Mucosa of descending colon (tissue), 3 donors: ENCODE data around the gene OCEL1. TPM values are rescaled to one million over a fixed set of nuclear protein-coding genes. Genes with fewer than 3 reads are reported as not detected.

Experiments
- ATAC-seq: fragments of 200-7000 bp; cut with Tn5 transposase; one replicate; pipeline ENCODE4 v1.9.1; 2020; ENCODE audit warnings: mild to moderate bottlenecking, moderate library complexity
- DNase-seq, 3 donors: peaks; one replicate each; pipeline ENCODE4 v3.0.0-alpha.2; 2020
- H3K36me3 ChIP-seq: fragments of 200-600 bp; one replicate; pipeline ENCODE4 v1.8.0; 2021; ENCODE audit warnings: low read depth, mild to moderate bottlenecking
- H3K4me1 ChIP-seq: fragments of 200-600 bp; one replicate; pipeline ENCODE4 v1.8.0; 2021; ENCODE audit warnings: low read depth, mild to moderate bottlenecking
- H3K4me3 ChIP-seq: fragments of 200-600 bp; one replicate; pipeline ENCODE4 v1.8.0; 2021; ENCODE audit warnings: mild to moderate bottlenecking
- H3K9me3 ChIP-seq: fragments of 200-600 bp; one replicate; pipeline ENCODE4 v1.8.0; 2021; ENCODE audit warnings: mild to moderate bottlenecking
- intact Hi-C, 2 donors: fragments of 100-400 bp; cut with DNase I in 1 of 2; cut with micrococcal nuclease in 1 of 2; formaldehyde crosslinking; loops; one replicate each; pipeline versions ENCODE4 v1.11.0 to v1.11.1; 2022; cut with DNase I, micrococcal nuclease
- total RNA-seq, 3 donors: library from RNA; stranded (reverse); fragmentation: NEBNext Ultra II Directional in 2 of 3; extraction: Animal tissue kit (Norgen Biotek cat#: 25700) in 2 of 3; gene quantifications; one replicate each; pipeline versions ENCODE4 v1.2.1 to v1.2.4, GENCODE V29; 2021 to 2023
- TF ChIP-seq, protein P1 (sequence below): fragments of 200-600 bp; IDR thresholded peaks from one replicate; pipeline ENCODE4 v1.8.0; 2022; ENCODE audit warnings: antibody characterized with exemption, mild to moderate bottlenecking
- donor health status: DM: no; HTN: no; CAD: no; lungs with moderate emphysema.
- donor health status: DM: no; HTN: no; CAD: no.
- donor health status: DM: no; HTN: yes; CAD: no.

Gene OCEL1
- total RNA-seq, 3 donors from 2014 or later, result 38.1 to 105 (median 58.4) TPM

DNA sequence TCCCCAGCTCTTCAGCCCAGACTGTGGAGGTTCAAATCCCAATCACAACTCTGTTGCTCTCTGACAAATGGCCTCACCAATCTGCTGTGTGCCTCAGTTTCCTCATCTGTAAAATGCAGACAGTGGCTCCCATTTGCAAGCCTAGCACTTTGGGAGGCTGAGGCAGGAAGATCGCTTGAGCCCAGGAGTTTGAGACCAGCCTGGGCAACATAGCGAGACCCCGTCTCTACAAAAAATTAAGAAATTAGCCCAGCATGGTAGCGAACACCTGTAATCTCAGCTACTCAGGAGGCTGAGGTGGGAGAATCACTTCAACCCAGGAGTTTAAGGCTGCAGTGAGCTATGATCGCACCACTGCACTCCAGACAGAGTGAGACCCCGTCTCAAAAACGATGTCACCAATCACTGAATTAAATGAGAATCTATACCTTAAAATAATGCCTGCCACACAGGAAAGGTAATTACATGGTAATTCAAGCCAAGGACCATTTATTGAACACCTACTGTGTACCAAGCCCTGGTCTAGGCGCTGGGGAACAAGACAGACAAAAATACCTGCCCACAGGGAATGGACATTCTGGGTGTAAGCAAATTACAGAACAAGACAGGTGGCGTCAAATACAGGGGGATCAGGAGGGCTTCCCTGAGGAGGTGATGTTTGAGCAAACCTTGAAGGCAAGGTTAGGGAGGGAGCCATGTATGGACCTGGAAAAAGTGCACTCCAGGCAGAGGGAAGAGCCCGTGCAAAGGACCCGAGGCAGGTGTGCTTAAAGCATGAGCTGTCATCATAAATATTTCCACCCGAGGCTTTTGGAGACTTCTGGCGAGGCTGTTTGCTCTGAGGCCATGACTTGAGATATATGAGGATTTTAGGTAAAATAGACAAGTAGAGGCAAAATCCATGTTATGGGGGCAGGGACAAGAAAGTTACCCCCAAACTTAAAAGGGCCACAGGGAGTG lies 12.0 kb downstream of the OCEL1 start:
- no peak for ATAC-seq

DNA sequence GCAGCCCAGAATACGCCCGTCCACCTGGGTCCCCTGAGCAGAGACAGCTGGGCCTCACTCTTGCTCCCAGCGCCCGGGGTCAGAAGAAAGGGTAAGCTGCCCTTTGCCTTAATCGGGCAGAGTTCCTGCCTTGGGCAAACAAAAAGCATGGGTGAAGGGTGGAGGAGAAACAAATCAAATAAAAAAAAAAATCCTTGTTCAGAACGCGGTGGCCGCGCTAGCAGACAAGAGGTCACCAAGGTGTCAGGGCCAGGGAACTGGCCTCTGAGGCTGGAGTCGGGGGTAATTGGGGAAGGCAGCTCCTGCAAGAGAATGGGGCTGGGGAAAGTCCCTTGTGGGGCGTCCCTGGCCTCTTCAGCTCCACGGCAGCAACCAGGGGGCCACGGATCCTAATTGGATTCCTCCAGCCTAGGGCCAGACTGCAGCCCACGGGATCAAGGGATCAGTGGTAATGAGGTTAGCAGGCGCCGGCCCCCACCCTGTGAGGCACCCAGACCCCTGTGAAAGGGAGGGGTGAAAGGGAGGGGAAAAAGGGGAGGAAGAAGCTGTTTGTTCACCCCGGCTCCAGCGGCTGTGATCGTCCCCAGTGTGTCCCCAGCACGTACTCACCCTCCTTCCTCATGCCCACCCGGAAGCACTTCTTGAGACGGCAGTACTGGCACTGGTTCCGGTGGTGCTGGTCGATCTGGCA lies 14.2 kb downstream of the OCEL1 start:
- Histone ChIP-seq H3K4me1 (peaks cover 53% of the 10 kb centered on the region), H3K4me3 (no peak overlapping the region), H3K36me3 (no peaks in the 10 kb centered on the region), H3K9me3 (no peaks in the 10 kb centered on the region)
- peak; percentile 46 for ATAC-seq
- TF ChIP-seq, protein P1, sequence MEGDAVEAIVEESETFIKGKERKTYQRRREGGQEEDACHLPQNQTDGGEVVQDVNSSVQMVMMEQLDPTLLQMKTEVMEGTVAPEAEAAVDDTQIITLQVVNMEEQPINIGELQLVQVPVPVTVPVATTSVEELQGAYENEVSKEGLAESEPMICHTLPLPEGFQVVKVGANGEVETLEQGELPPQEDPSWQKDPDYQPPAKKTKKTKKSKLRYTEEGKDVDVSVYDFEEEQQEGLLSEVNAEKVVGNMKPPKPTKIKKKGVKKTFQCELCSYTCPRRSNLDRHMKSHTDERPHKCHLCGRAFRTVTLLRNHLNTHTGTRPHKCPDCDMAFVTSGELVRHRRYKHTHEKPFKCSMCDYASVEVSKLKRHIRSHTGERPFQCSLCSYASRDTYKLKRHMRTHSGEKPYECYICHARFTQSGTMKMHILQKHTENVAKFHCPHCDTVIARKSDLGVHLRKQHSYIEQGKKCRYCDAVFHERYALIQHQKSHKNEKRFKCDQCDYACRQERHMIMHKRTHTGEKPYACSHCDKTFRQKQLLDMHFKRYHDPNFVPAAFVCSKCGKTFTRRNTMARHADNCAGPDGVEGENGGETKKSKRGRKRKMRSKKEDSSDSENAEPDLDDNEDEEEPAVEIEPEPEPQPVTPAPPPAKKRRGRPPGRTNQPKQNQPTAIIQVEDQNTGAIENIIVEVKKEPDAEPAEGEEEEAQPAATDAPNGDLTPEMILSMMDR, result no peak
- DNase-seq, result peak; percentile 61 to 64 (median 63)
- intact Hi-C loops, result no loop called here

More for the DNA sequence above, 12.0 kb downstream of the OCEL1 start:
- Histone ChIP-seq H3K9me3 (no peaks in the 10 kb centered on the region), H3K36me3 (no peaks in the 10 kb centered on the region), H3K4me1 (peaks cover 55% of the 10 kb centered on the region), H3K4me3 (no peak overlapping the region)
- intact Hi-C loops, result no loop called here
- TF ChIP-seq, protein P1, result no peak
- DNase-seq, result no peak

DNA sequence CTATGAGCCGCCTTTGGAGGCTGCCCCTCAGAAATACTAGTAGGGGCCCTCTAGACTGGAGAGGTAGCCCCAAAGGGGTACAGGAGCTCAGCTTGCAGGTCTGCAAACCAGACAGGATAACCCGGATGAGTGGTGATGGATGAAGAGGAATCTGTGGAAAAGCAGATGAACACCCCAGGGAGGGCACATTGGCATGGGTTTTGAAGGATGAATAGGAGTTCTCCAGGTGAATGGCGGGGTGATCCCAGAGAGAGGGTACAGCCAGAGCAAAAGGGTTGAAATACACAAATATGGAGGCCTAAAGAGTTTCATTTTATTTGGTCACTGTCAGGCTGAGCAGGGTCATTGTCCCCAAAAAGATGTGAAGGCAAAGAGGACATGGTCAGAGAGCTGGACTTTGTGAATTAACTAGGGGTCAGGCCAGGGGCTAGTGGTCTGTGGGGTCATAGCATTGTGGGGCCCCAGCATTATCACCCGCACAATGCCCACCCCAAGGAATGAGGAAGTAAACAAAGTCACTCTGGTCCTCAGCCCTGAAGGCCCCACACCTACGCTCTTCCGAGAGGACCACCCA lies 14.9 kb downstream of the OCEL1 start:
- no peaks in the 10 kb centered on the region for H3K36me3 ChIP-seq
- ATAC-seq, result no peak
- intact Hi-C loops, result no loop called here
- peaks cover 51% of the 10 kb centered on the region for H3K4me1 ChIP-seq
- H3K4me3 ChIP-seq, result no peak overlapping the region
- TF ChIP-seq, protein P1, result no peak
- no peak for DNase-seq
- no peaks in the 10 kb centered on the region for H3K9me3 ChIP-seq

DNA sequence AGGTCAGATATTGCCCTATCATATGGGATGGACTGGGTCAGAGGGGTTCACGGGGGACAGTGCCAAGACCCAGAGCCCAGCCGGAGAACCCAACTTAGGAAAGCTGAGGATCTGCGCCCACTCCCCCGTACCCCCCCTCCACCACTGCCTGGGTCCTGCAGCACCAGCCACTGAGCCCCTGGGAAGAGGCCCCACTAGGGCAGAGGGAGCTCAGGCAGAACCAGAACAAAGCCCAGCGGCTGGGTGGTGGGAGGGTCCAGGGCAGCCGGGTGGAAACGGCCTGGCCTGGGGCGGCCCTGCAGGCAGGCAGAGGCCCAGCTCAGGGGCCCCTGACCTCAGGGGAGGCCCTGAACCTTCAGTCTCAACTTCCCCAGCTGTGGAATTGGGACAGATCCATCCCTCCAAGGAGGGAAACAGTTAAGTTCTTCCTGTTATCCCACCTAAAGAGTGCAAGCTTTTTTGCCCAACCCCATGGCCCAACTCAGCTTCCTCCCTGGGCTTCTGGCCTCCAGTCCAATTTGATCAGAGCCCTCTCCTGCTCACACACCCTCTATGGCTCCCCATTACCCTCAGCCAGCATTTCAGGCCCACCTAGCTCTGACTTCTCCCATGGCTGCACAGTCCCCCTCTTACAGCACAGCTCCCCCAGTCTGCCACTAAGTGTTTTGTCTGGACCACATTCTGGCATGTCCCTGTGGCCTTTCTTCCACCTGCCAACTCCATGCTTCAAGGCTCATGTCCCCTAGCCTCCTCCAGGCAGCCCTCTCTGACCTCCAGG lies 16.6 kb downstream of the OCEL1 start:
- intact Hi-C loops, result no loop called here
- DNase-seq, result no peak
- H3K4me3 ChIP-seq, result no peak overlapping the region

More for the DNA sequence above, 16.6 kb downstream of the OCEL1 start:
- no peaks in the 10 kb centered on the region for H3K36me3 ChIP-seq
- no peaks in the 10 kb centered on the region for H3K9me3 ChIP-seq
- TF ChIP-seq, protein P1, result no peak
- H3K4me1 ChIP-seq, result peaks cover 47% of the 10 kb centered on the region
- ATAC-seq, result no peak
